Esophagus muscularis mucosa (tissue), 4 donors: Measurements from ENCODE around the gene CDC42EP2.

Source experiments
- CTCF ChIP-seq, 3 experiments: fragments of 200-600 bp in 2 of 3; fragments of 450-650 bp in 1 of 3; sonication (generic) in 2 of 3; IDR thresholded peaks; one replicate each; pipeline ENCODE4 v1.5.1; 2017 to 2019; ENCODE audit warnings: antibody characterized with exemption in 3 of 3, mild to moderate bottlenecking in 2 of 3, moderate library complexity in 1 of 3
- EP300 ChIP-seq: sonication (generic); formaldehyde crosslinking; IDR thresholded peaks from one replicate; pipeline ENCODE4 v1.6.1; 2017; ENCODE audit warnings: antibody characterized with exemption
- POLR2A ChIP-seq: fragments of 450-650 bp; IDR thresholded peaks from one replicate; pipeline ENCODE4 v1.6.1; 2017; ENCODE audit warnings: antibody characterized with exemption, moderate library complexity, mild to moderate bottlenecking, low read depth
- POLR2AphosphoS5 ChIP-seq, 2 donors: sonication (generic); formaldehyde crosslinking; IDR thresholded peaks; one replicate each; pipeline ENCODE4 v1.6.1; 2017; ENCODE audit warnings: antibody characterized with exemption in 2 of 2

GRCh38 chr11:65278356-65278755, 36.3 kb upstream of the CDC42EP2 start:
- TF ChIP-seq CTCF (IDR thresholded peaks at IDR 0.05) (no peak), POLR2A (no peak), POLR2AphosphoS5 (IDR thresholded peaks at IDR 0.05) (no peak), EP300 (no peak)
